PFSK-1 (cell line): ENCODE data around the gene KREMEN2.

Experiments
- POLR2AphosphoS5 ChIP-seq: IDR thresholded peaks from 2 replicates; pipeline ENCODE4 v1.6.1; 2012; ENCODE audit warnings: low read depth, mild to moderate bottlenecking, control low read depth, low read length, moderate library complexity
- SIN3A ChIP-seq: IDR thresholded peaks from 2 replicates; pipeline ENCODE4 v1.6.1; 2012; ENCODE audit warnings: mild to moderate bottlenecking, low read length, moderate library complexity, borderline replicate concordance; ENCODE audit not compliant: insufficient read depth
- TAF1 ChIP-seq: IDR thresholded peaks from 2 replicates; pipeline ENCODE4 v1.6.1; 2012; ENCODE audit warnings: low read length, control low read depth, borderline replicate concordance; ENCODE audit not compliant: insufficient read depth
- TF ChIP-seq, protein P1 (sequence below), 2 experiments: IDR thresholded peaks; 2 replicates each; pipeline versions ENCODE4 v1.6.1 to v1.8.0; 2011 to 2012; ENCODE audit warnings: low read depth in 2 of 2, low read length in 2 of 2, control low read depth in 1 of 2, inconsistent platforms in 1 of 2, mild to moderate bottlenecking in 1 of 2, moderate library complexity in 1 of 2; ENCODE audit not compliant: insufficient read depth in 1 of 2

DNA sequence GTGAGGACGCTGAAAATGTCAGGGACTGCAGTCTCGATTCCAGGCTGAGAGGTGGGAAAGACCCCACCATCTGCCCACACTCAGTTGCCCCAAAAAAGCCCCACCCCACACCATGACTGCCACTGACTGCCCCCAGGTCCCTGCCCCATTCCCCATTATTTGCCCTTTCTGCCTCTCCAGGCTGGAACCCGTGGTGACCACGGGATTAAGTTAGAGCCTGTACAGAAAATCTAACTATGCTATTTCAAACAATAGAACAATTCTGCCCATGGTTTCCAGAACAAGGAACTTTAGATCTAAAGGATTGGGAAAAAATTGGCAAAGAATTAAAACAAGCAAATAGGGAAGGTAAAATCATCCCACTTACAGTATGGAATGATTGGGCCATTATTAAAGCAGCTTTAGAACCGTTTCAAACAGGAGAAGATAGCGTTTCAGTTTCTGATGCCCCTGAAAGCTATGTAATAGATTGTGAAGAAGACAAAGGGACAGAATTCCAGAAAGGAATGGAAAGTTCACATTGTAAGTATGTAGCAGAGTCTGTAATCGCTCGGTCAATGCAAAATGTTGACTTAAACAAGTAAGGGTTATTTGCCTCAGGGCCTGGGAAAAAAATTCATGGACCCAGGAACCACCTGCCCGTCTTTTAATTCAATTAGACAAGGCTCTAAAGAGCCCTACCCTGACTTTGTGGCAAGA lies 38.0 kb upstream of the KREMEN2 start:
- TF ChIP-seq, protein P1, sequence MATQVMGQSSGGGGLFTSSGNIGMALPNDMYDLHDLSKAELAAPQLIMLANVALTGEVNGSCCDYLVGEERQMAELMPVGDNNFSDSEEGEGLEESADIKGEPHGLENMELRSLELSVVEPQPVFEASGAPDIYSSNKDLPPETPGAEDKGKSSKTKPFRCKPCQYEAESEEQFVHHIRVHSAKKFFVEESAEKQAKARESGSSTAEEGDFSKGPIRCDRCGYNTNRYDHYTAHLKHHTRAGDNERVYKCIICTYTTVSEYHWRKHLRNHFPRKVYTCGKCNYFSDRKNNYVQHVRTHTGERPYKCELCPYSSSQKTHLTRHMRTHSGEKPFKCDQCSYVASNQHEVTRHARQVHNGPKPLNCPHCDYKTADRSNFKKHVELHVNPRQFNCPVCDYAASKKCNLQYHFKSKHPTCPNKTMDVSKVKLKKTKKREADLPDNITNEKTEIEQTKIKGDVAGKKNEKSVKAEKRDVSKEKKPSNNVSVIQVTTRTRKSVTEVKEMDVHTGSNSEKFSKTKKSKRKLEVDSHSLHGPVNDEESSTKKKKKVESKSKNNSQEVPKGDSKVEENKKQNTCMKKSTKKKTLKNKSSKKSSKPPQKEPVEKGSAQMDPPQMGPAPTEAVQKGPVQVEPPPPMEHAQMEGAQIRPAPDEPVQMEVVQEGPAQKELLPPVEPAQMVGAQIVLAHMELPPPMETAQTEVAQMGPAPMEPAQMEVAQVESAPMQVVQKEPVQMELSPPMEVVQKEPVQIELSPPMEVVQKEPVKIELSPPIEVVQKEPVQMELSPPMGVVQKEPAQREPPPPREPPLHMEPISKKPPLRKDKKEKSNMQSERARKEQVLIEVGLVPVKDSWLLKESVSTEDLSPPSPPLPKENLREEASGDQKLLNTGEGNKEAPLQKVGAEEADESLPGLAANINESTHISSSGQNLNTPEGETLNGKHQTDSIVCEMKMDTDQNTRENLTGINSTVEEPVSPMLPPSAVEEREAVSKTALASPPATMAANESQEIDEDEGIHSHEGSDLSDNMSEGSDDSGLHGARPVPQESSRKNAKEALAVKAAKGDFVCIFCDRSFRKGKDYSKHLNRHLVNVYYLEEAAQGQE (IDR thresholded peaks at IDR 0.05; ENCODE audit: insufficient read depth in 1 of 2, low read depth in 2 of 2, low read length in 2 of 2), result no peak
- TF ChIP-seq POLR2AphosphoS5 (no peak), SIN3A (no peak), TAF1 (no peak)
